Measurements from ENCODE around the gene PPIP5K1.

DNA sequence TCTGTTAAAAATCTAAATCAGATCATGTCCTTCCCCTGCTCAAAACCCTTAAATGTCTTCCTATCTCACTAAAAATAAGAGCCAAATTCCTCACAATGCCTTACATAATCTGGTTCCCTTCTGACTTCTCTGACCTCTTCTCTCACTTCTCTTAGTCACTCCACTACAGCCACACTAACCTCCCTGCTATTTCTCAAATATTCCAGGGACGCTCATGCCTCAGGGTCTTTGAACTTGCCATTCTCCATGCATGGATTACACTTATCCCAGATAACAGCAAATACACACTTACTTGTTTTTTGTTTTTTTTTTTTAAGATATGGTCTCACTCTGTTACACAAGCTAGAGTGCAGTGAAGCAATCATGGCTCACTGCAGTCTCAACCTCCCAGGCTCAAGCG is 105.6 kb downstream of the PPIP5K1 start:
- TF ChIP-seq POLR2A (IDR thresholded peaks at IDR 0.05; ENCODE audit: low read depth, low read length) (no peak), TAF1 (IDR thresholded peaks at IDR 0.05; ENCODE audit: borderline replicate concordance, low read depth, low read length) (no peak), POLR2AphosphoS5 (IDR thresholded peaks at IDR 0.05; ENCODE audit: low read depth, low read length) (no peak)

Data from GM12892 (cell line).